HEK293 (cell line): ENCODE results near the gene CD47.

Source experiments
- CTCF ChIA-PET: fragments of 350-600 bp; formaldehyde crosslinking; extraction: SDS; loops from one replicate; lab custom pipeline; 2021; ENCODE audit warnings: antibody characterized with exemption; lab: Yijun Ruan, JAX
- POLR2A ChIA-PET: fragments of 300-600 bp; formaldehyde crosslinking; extraction: SDS; loops from one replicate; lab custom pipeline; 2020; ENCODE audit warnings: antibody characterized with exemption, inconsistent platforms; lab: Yijun Ruan, JAX
- H3K27ac ChIP-seq: fragments of 200-500 bp; sonication (Bioruptor generic); 2 replicates; pipeline ENCODE4 v1.5.1; 2014; ENCODE audit warnings: low read depth, low read length, control low read depth, inconsistent platforms; ENCODE audit errors: extremely low read depth
- H3K36me3 ChIP-seq, 2 experiments: fragments of 200-500 bp in 1 of 2; sonication (Bioruptor generic) in 1 of 2; 1 replicate in 1 of 2; 2 replicates in 1 of 2; pipeline ENCODE4 v1.5.1; 2014 to 2017; ENCODE audit warnings: inconsistent platforms in 2 of 2, low read length in 2 of 2; ENCODE audit not compliant: control insufficient read depth in 2 of 2, insufficient read depth in 1 of 2
- H3K4me1 ChIP-seq: fragments of 200-500 bp; sonication (Bioruptor generic); 2 replicates; pipeline ENCODE4 v1.5.1; 2014; ENCODE audit warnings: mild to moderate bottlenecking, low read length, inconsistent platforms; ENCODE audit not compliant: control insufficient read depth, insufficient read depth
- H3K4me3 ChIP-seq: 2 replicates; pipeline ENCODE4 v1.5.1; 2011; ENCODE audit warnings: low read depth, mild to moderate bottlenecking, control low read depth, low read length, moderate library complexity
- H3K9me3 ChIP-seq: fragments of 200-500 bp; sonication (Bioruptor generic); 2 replicates; pipeline ENCODE4 v1.5.1; 2014; ENCODE audit warnings: low read depth, low read length, inconsistent platforms; ENCODE audit not compliant: control insufficient read depth, insufficient read depth
- CTCF ChIP-seq: fragments of 450-650 bp; formaldehyde crosslinking; IDR thresholded peaks from 2 replicates; pipeline ENCODE4 v1.5.1; 2016; ENCODE audit warnings: missing biosample characterization, missing genetic modification characterization
- FEZF1 ChIP-seq: fragments of 450-650 bp; formaldehyde crosslinking; IDR thresholded peaks from 2 replicates; pipeline ENCODE4 v1.5.1; 2016; ENCODE audit warnings: missing biosample characterization, missing genetic modification characterization
- KLF17 ChIP-seq: fragments of 450-650 bp; formaldehyde crosslinking; IDR thresholded peaks from 2 replicates; pipeline ENCODE4 v1.5.1; 2016; ENCODE audit warnings: missing biosample characterization, missing genetic modification characterization
- REST ChIP-seq: fragments of 450-650 bp; formaldehyde crosslinking; IDR thresholded peaks from 2 replicates; pipeline ENCODE4 v1.5.1; 2016; ENCODE audit warnings: missing biosample characterization, missing genetic modification characterization
- SCRT1 ChIP-seq: fragments of 450-650 bp; formaldehyde crosslinking; IDR thresholded peaks from 2 replicates; pipeline ENCODE4 v1.5.1; 2016; ENCODE audit warnings: missing biosample characterization, missing genetic modification characterization, borderline replicate concordance
- ZBTB11 ChIP-seq: fragments of 450-650 bp; formaldehyde crosslinking; conservative IDR thresholded peaks from 2 replicates; pipeline ENCODE4 v1.5.1; 2016; ENCODE audit warnings: low read depth, missing biosample characterization, missing genetic modification characterization
- ZBTB8A ChIP-seq: fragments of 450-650 bp; formaldehyde crosslinking; IDR thresholded peaks from 2 replicates; pipeline ENCODE4 v1.5.1; 2016; ENCODE audit warnings: missing biosample characterization, missing genetic modification characterization
- ZEB2 ChIP-seq: fragments of 450-650 bp; formaldehyde crosslinking; IDR thresholded peaks from 2 replicates; pipeline ENCODE4 v1.5.1; 2016; ENCODE audit warnings: missing biosample characterization, missing genetic modification characterization
- ZNF138 ChIP-seq: fragments of 450-650 bp; formaldehyde crosslinking; IDR thresholded peaks from 2 replicates; pipeline ENCODE4 v1.5.1; 2016; ENCODE audit warnings: missing biosample characterization, missing genetic modification characterization, borderline replicate concordance
- ZNF26 ChIP-seq: fragments of 450-650 bp; formaldehyde crosslinking; IDR thresholded peaks from 2 replicates; pipeline ENCODE4 v1.5.1; 2016; ENCODE audit warnings: missing biosample characterization, missing genetic modification characterization
- ZNF302 ChIP-seq: fragments of 450-650 bp; formaldehyde crosslinking; IDR thresholded peaks from 2 replicates; pipeline ENCODE4 v1.5.1; 2016; ENCODE audit warnings: missing biosample characterization, missing genetic modification characterization, low read depth
- ZNF311 ChIP-seq: fragments of 450-650 bp; formaldehyde crosslinking; IDR thresholded peaks from 2 replicates; pipeline ENCODE4 v1.5.1; 2017; ENCODE audit warnings: missing biosample characterization, missing genetic modification characterization, borderline replicate concordance
- ZNF354C ChIP-seq: fragments of 450-650 bp; formaldehyde crosslinking; IDR thresholded peaks from 2 replicates; pipeline ENCODE4 v1.5.1; 2016; ENCODE audit warnings: missing biosample characterization, missing genetic modification characterization, low read depth, borderline replicate concordance
- ZNF416 ChIP-seq: fragments of 450-650 bp; formaldehyde crosslinking; IDR thresholded peaks from 2 replicates; pipeline ENCODE4 v1.5.1; 2016; ENCODE audit warnings: missing biosample characterization, missing genetic modification characterization
- ZNF521 ChIP-seq: fragments of 450-650 bp; formaldehyde crosslinking; IDR thresholded peaks from 2 replicates; pipeline ENCODE4 v1.5.1; 2017; ENCODE audit warnings: missing biosample characterization, mild to moderate bottlenecking, missing genetic modification characterization
- ZNF621 ChIP-seq: fragments of 450-650 bp; formaldehyde crosslinking; IDR thresholded peaks from 2 replicates; pipeline ENCODE4 v1.5.1; 2017; ENCODE audit warnings: missing biosample characterization, missing genetic modification characterization

The CD47 gene

GRCh38 chr3:108051005-108051404, 39.8 kb downstream of the CD47 start:
- Histone ChIP-seq H3K36me3 (peaks cover 0 to 15% of the 10 kb centered on the region in 2 experiments; a peak in 1 of 3 replicates), H3K4me3 (no peak overlapping the region)
- CTCF ChIA-PET: interaction anchor here (0.6 kb wide), 1 partner anchor 102 kb away, joined by 3 read pairs; no protein-coding TSS in a partner anchor
- POLR2A ChIA-PET: no interaction called here
- TF ChIP-seq KLF17 (tag by site-specific recombination) (no peak), ZNF26 (tag by site-specific recombination) (no peak), ZNF521 (tag by site-specific recombination) (no peak), ZBTB8A (tag by site-specific recombination) (no peak), CTCF (tag by site-specific recombination) (no peak), ZBTB11 (tag by site-specific recombination) (no peak), FEZF1 (tag by site-specific recombination) (no peak), SCRT1 (no peak), ZEB2 (tag by site-specific recombination) (no peak), ZNF138 (tag by site-specific recombination) (no peak), ZNF311 (tag by site-specific recombination) (no peak), ZNF416 (tag by site-specific recombination) (no peak), ZNF302 (tag by site-specific recombination) (no peak), REST (tag by site-specific recombination) (no peak), ZNF621 (tag by site-specific recombination) (no peak), ZNF354C (no peak)
- TF ChIP-seq, all 188 proteins: peak for 0
- Histone ChIP-seq H3K9me3 (no peaks in the 10 kb centered on the region), H3K27ac (no peak overlapping the region), H3K4me1 (no peaks in the 10 kb centered on the region)
